NCI-H2171 (cell line): Measurements from ENCODE around the gene SPHKAP.
"Not testable (repeated sequence)": the region's sequence is repeated elsewhere in the genome, so short reads cannot be mapped to it uniquely, and the experiment has no call there.

Source experiments
- DNase-seq: peaks from one replicate; lab custom pipeline; 2025; lab: John Stamatoyannopoulos, UW

The SPHKAP gene

GRCh38 chr2:228094377-228094921 lies 87.0 kb downstream of the SPHKAP start:
- no peak for DNase-seq

GRCh38 chr2:228092056-228092455 lies 89.4 kb downstream of the SPHKAP start:
- no peak for DNase-seq

- no peak for DNase-seq
These were observed 94.9 kb downstream of the SPHKAP start for GRCh38 chr2:228086561-228086960.

GRCh38 chr2:228084717-228085116 lies 96.8 kb downstream of the SPHKAP start:
- no peak for DNase-seq

- no peak for DNase-seq
These were observed 98.4 kb downstream of the SPHKAP start for GRCh38 chr2:228083131-228083530.

GRCh38 chr2:228082571-228082970 lies 98.9 kb downstream of the SPHKAP start:
- no peak for DNase-seq

GRCh38 chr2:228079194-228079593 lies 102.3 kb downstream of the SPHKAP start:
- no peak for DNase-seq

GRCh38 chr2:228076695-228077094 lies 104.8 kb downstream of the SPHKAP start:
- DNase-seq: not testable (repeated sequence)

- no peak for DNase-seq
These were observed 108.8 kb downstream of the SPHKAP start for GRCh38 chr2:228072669-228073068.

- DNase-seq: peak; percentile 36
These were observed 114.2 kb downstream of the SPHKAP start for GRCh38 chr2:228067309-228067708.

- DNase-seq: no peak
These were observed 115.2 kb downstream of the SPHKAP start for GRCh38 chr2:228066126-228066798.

GRCh38 chr2:228065686-228066085 lies 115.8 kb downstream of the SPHKAP start:
- DNase-seq: no peak

GRCh38 chr2:228064796-228065315 lies 116.6 kb downstream of the SPHKAP start:
- no peak for DNase-seq

GRCh38 chr2:228064024-228064423 lies 117.5 kb downstream of the SPHKAP start:
- no peak for DNase-seq

- no peak for DNase-seq
These were observed 117.9 kb downstream of the SPHKAP start for GRCh38 chr2:228063558-228063957.

- no peak for DNase-seq
These were observed 121.8 kb downstream of the SPHKAP start for GRCh38 chr2:228059735-228060134.

GRCh38 chr2:228056293-228057097 lies 125.0 kb downstream of the SPHKAP start:
- no peak for DNase-seq

- DNase-seq: no peak
These were observed 132.5 kb downstream of the SPHKAP start for GRCh38 chr2:228048838-228049490.

- DNase-seq: no peak
These were observed 140.5 kb downstream of the SPHKAP start for GRCh38 chr2:228040995-228041394.

GRCh38 chr2:228039752-228040534 lies 141.5 kb downstream of the SPHKAP start:
- no peak for DNase-seq

- no peak for DNase-seq
These were observed 142.5 kb downstream of the SPHKAP start for GRCh38 chr2:228038967-228039366.

- DNase-seq: no peak
These were observed 143.6 kb downstream of the SPHKAP start for GRCh38 chr2:228037915-228038314.
